Measurements from ENCODE around the gene ZNF469.
"Not testable (repeated sequence)": the region's sequence is repeated elsewhere in the genome, so short reads cannot be mapped to it uniquely, and the experiment has no call there.

ZNF469 gene

GRCh38 chr16:88358023-88358420 lies 24.7 kb upstream of the ZNF469 start:
- DNase-seq (ENCODE audit: low read depth, low spot score): no peak

- DNase-seq (ENCODE audit: low read depth, low spot score): no peak
Measured at GRCh38 chr16:88359008-88359407, 23.8 kb upstream of the ZNF469 start.

GRCh38 chr16:88360401-88360800 lies 22.4 kb upstream of the ZNF469 start:
- not testable (repeated sequence) for DNase-seq (ENCODE audit: low read depth, low spot score)

- DNase-seq (ENCODE audit: low read depth, low spot score): no peak
Measured at GRCh38 chr16:88360999-88361398, 21.8 kb upstream of the ZNF469 start.

GRCh38 chr16:88361775-88362174 lies 21.0 kb upstream of the ZNF469 start:
- no peak for DNase-seq (ENCODE audit: low read depth, low spot score)

- no peak for DNase-seq (ENCODE audit: low read depth, low spot score)
Measured at GRCh38 chr16:88363239-88363891, 19.4 kb upstream of the ZNF469 start.

GRCh38 chr16:88365244-88365865 lies 17.4 kb upstream of the ZNF469 start:
- DNase-seq (ENCODE audit: low read depth, low spot score): no peak

GRCh38 chr16:88366032-88366703 lies 16.6 kb upstream of the ZNF469 start:
- DNase-seq (ENCODE audit: low read depth, low spot score): no peak

- DNase-seq (ENCODE audit: low read depth, low spot score): no peak
Measured at GRCh38 chr16:88366704-88367047, 16.1 kb upstream of the ZNF469 start.

- no peak for DNase-seq (ENCODE audit: low read depth, low spot score)
Measured at GRCh38 chr16:88367560-88367959, 15.2 kb upstream of the ZNF469 start.

- no peak for DNase-seq (ENCODE audit: low read depth, low spot score)
Measured at GRCh38 chr16:88368036-88368435, 14.7 kb upstream of the ZNF469 start.

GRCh38 chr16:88368994-88369393 lies 13.8 kb upstream of the ZNF469 start:
- no peak for DNase-seq (ENCODE audit: low read depth, low spot score)

GRCh38 chr16:88369447-88370008 lies 13.2 kb upstream of the ZNF469 start:
- DNase-seq (ENCODE audit: low read depth, low spot score): no peak

GRCh38 chr16:88370365-88370764 lies 12.4 kb upstream of the ZNF469 start:
- no peak for DNase-seq (ENCODE audit: low read depth, low spot score)

GRCh38 chr16:88372522-88372921 lies 10.2 kb upstream of the ZNF469 start:
- DNase-seq (ENCODE audit: low read depth, low spot score): no peak

- no peak for DNase-seq (ENCODE audit: low read depth, low spot score)
Measured at GRCh38 chr16:88373211-88373610, 9.5 kb upstream of the ZNF469 start.

- DNase-seq (ENCODE audit: low read depth, low spot score): no peak
Measured at GRCh38 chr16:88373927-88374492, 8.7 kb upstream of the ZNF469 start.

GRCh38 chr16:88374736-88375135 lies 8.0 kb upstream of the ZNF469 start:
- no peak for DNase-seq (ENCODE audit: low read depth, low spot score)

- DNase-seq (ENCODE audit: low read depth, low spot score): no peak
Measured at GRCh38 chr16:88375236-88375975, 7.4 kb upstream of the ZNF469 start.

- no peak for DNase-seq (ENCODE audit: low read depth, low spot score)
Measured at GRCh38 chr16:88375996-88376834, 6.5 kb upstream of the ZNF469 start.
